GM12872 (cell line): ENCODE data around the gene SLX4IP.

ENCODE experiments used
- TF ChIP-seq, protein P1 (sequence below): IDR thresholded peaks from 3 replicates; pipeline ENCODE4 v1.5.1; 2011; ENCODE audit warnings: low read depth, mild to moderate bottlenecking, low read length, moderate library complexity; ENCODE audit not compliant: insufficient read depth

Gene SLX4IP

DNA sequence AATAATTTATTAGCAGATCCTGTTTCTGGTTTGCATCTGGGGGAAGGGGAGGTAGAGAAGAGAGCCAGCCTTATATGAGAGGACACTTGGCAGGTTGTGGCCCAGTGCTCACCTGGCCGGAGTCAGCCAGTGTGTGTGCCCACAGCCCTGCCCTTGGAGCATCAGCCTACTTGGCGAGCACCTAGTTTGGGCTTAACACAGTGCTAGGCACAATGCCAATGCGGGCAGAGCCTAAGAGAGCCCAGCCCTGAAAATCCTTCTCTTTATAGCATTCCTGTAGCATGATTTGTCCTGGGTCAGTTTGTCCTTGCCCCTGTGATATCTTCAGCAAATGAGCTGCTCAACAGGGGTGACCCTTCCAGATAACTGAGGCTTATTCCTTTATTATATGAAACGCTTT, 73.0 kb downstream of the SLX4IP start:
- TF ChIP-seq, protein P1, sequence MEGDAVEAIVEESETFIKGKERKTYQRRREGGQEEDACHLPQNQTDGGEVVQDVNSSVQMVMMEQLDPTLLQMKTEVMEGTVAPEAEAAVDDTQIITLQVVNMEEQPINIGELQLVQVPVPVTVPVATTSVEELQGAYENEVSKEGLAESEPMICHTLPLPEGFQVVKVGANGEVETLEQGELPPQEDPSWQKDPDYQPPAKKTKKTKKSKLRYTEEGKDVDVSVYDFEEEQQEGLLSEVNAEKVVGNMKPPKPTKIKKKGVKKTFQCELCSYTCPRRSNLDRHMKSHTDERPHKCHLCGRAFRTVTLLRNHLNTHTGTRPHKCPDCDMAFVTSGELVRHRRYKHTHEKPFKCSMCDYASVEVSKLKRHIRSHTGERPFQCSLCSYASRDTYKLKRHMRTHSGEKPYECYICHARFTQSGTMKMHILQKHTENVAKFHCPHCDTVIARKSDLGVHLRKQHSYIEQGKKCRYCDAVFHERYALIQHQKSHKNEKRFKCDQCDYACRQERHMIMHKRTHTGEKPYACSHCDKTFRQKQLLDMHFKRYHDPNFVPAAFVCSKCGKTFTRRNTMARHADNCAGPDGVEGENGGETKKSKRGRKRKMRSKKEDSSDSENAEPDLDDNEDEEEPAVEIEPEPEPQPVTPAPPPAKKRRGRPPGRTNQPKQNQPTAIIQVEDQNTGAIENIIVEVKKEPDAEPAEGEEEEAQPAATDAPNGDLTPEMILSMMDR = no peak

- TF ChIP-seq, protein P1 = no peak
Observed at GRCh38 chr20:10508468-10509251, 73.6 kb downstream of the SLX4IP start.

GRCh38 chr20:10509376-10509775, 74.3 kb downstream of the SLX4IP start:
- TF ChIP-seq, protein P1 = no peak

DNA sequence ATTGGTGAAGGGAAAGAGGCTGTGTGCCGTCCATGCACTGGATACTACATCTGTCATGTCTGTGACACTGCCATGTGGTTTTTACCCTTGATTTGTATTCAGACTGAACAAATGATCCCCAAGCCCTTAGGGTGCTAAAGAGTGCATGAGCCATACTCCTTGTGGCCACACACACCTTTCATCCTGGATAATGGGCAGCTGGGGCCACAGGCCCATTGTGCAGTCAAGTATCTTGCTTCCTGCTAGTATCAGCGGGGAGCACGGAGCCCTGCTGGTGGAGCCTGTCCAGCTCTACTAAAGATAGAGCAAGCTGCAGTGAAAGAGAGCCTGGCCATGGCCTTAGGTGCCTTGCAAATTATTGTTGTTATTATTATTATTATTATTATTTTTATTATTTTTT, 75.1 kb downstream of the SLX4IP start:
- TF ChIP-seq, protein P1 = no peak

DNA sequence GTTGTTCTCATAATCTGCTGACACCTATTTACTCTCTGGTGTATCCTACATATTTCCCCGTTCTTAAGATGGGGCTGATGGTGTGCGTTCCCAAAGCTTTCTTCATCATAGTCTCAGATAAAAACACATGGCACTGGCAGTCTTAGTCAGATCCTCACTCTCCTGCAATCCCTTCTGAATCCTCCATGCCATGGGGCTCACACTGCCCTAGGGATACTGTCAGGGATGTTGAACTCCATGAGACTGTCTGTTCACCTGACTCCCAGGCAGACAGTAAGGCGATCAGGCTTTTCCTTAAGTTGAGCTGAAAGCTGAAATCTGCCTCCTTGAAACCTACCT, 76.0 kb downstream of the SLX4IP start:
- TF ChIP-seq, protein P1 = no peak

- TF ChIP-seq, protein P1 = no peak
Observed at GRCh38 chr20:10511509-10512251, 76.6 kb downstream of the SLX4IP start.

GRCh38 chr20:10513061-10513460, 78.0 kb downstream of the SLX4IP start:
- TF ChIP-seq, protein P1 = no peak
